HG02798 (cell line): ENCODE results near the gene DCC.

Experiments
- ATAC-seq: cut with Tn5 transposase; IDR thresholded peaks from one replicate; pipeline ENCODE4 v1.9.1; 2021; ENCODE audit warnings: mild to moderate bottlenecking; ENCODE audit not compliant: unreplicated experiment, poor library complexity

Gene DCC

GRCh38 chr18:52657043-52657805, 317.2 kb downstream of the DCC start:
- no peak for ATAC-seq

- no peak for ATAC-seq
Observed at GRCh38 chr18:52667463-52668065, 327.6 kb downstream of the DCC start.

- no peak for ATAC-seq
Observed at GRCh38 chr18:52670896-52671295, 330.9 kb downstream of the DCC start.

GRCh38 chr18:52678034-52678433, 338.0 kb downstream of the DCC start:
- ATAC-seq, result no peak

GRCh38 chr18:52678551-52678950, 338.6 kb downstream of the DCC start:
- no peak for ATAC-seq

GRCh38 chr18:52679354-52679753, 339.4 kb downstream of the DCC start:
- ATAC-seq, result no peak

- no peak for ATAC-seq
Observed at GRCh38 chr18:52682260-52682659, 342.3 kb downstream of the DCC start.

- ATAC-seq, result no peak
Observed at GRCh38 chr18:52685316-52685715, 345.3 kb downstream of the DCC start.

- no peak for ATAC-seq
Observed at GRCh38 chr18:52691841-52692240, 351.8 kb downstream of the DCC start.

- no peak for ATAC-seq
Observed at GRCh38 chr18:52694804-52695203, 354.8 kb downstream of the DCC start.

- ATAC-seq, result no peak
Observed at GRCh38 chr18:52700116-52700515, 360.1 kb downstream of the DCC start.

- ATAC-seq, result no peak
Observed at GRCh38 chr18:52700816-52701215, 360.8 kb downstream of the DCC start.

GRCh38 chr18:52701219-52701935, 361.4 kb downstream of the DCC start:
- ATAC-seq, result no peak

GRCh38 chr18:52715421-52715820, 375.4 kb downstream of the DCC start:
- ATAC-seq, result no peak

- no peak for ATAC-seq
Observed at GRCh38 chr18:52715991-52716390, 376.0 kb downstream of the DCC start.

GRCh38 chr18:52716973-52717372, 377.0 kb downstream of the DCC start:
- no peak for ATAC-seq

- ATAC-seq, result no peak
Observed at GRCh38 chr18:52722904-52723303, 382.9 kb downstream of the DCC start.

- ATAC-seq, result no peak
Observed at GRCh38 chr18:52723550-52723970, 383.6 kb downstream of the DCC start.

GRCh38 chr18:52730972-52731619, 391.1 kb downstream of the DCC start:
- ATAC-seq, result no peak

GRCh38 chr18:52738946-52739345, 398.9 kb downstream of the DCC start:
- no peak for ATAC-seq

- no peak for ATAC-seq
Observed at GRCh38 chr18:52746986-52747385, 407.0 kb downstream of the DCC start.
